Astrocyte of the spinal cord (primary cell): ENCODE data around the gene AUTS2.
A peak's percentile ranks its signal among the peaks of the same experiment; 100 is the strongest.

Experiments
- DNase-seq: peaks from one replicate; pipeline ENCODE4 v3.0.0; 2011; ENCODE audit warnings: low read depth, low spot score
- H3K4me3 ChIP-seq: 2 replicates; pipeline ENCODE4 v1.5.1; 2011; ENCODE audit warnings: low read depth, mild to moderate bottlenecking, low read length, moderate library complexity
- CTCF ChIP-seq: IDR thresholded peaks from 2 replicates; pipeline ENCODE4 v1.5.1; 2012; ENCODE audit warnings: low read depth, mild to moderate bottlenecking, low read length, inconsistent platforms
- in situ Hi-C: cut with HindIII; loops from 2 replicates; pipeline ENCODE4 v1.10.0; 2017; ENCODE audit warnings: low sequenced_read_pairs

AUTS2 gene

GRCh38 chr7:70044064-70044463 lies 445.8 kb downstream of the AUTS2 start:
- in situ Hi-C loops: no loop called here
- H3K4me3 ChIP-seq: no peak overlapping the region
- no peak for DNase-seq
- no peak for TF ChIP-seq CTCF

- DNase-seq: no peak
- no peak overlapping the region for H3K4me3 ChIP-seq
- TF ChIP-seq CTCF: no peak
- in situ Hi-C loops: no loop called here
Measured at GRCh38 chr7:70044525-70044924, 446.2 kb downstream of the AUTS2 start.

- DNase-seq: no peak
- no peak overlapping the region for H3K4me3 ChIP-seq
- in situ Hi-C loops: no loop called here
- TF ChIP-seq CTCF: no peak
Measured at GRCh38 chr7:70044981-70045380, 446.7 kb downstream of the AUTS2 start.

- H3K4me3 ChIP-seq: no peak overlapping the region
- DNase-seq: no peak
- in situ Hi-C loops: no loop called here
- no peak for TF ChIP-seq CTCF
Measured at GRCh38 chr7:70047384-70047783, 449.1 kb downstream of the AUTS2 start.

- TF ChIP-seq CTCF: no peak
- H3K4me3 ChIP-seq: no peak overlapping the region
- DNase-seq: no peak
- in situ Hi-C loops: no loop called here
Measured at GRCh38 chr7:70047891-70048448, 449.7 kb downstream of the AUTS2 start.

- no peak for DNase-seq
- TF ChIP-seq CTCF: no peak
- in situ Hi-C loops: no loop called here
- H3K4me3 ChIP-seq: no peak overlapping the region
Measured at GRCh38 chr7:70051726-70052125, 453.5 kb downstream of the AUTS2 start.

- no peak overlapping the region for H3K4me3 ChIP-seq
- no peak for TF ChIP-seq CTCF
- in situ Hi-C loops: no loop called here
- DNase-seq: peak; percentile 45
Measured at GRCh38 chr7:70052691-70053090, 454.4 kb downstream of the AUTS2 start.
